GM10847 (cell line): Measurements from ENCODE around the gene EIF1AX.

Experiments
- POLR2A ChIP-seq: IDR thresholded peaks from 2 replicates; pipeline ENCODE4 v1.6.1; 2011; ENCODE audit not compliant: insufficient read length; ENCODE audit errors: extremely low read depth

EIF1AX gene

GRCh38 chrX:20139966-20140365 is 1.7 kb downstream of the EIF1AX start:
- TF ChIP-seq POLR2A, result no peak

GRCh38 chrX:20135944-20136343 is 5.7 kb downstream of the EIF1AX start:
- no peak for TF ChIP-seq POLR2A

- TF ChIP-seq POLR2A, result no peak
These were observed 9.0 kb downstream of the EIF1AX start for GRCh38 chrX:20132666-20133065.

- no peak for TF ChIP-seq POLR2A
These were observed 11.3 kb downstream of the EIF1AX start for GRCh38 chrX:20130357-20130756.

GRCh38 chrX:20129547-20129946 is 12.1 kb downstream of the EIF1AX start:
- no peak for TF ChIP-seq POLR2A

- TF ChIP-seq POLR2A, result no peak
These were observed 13.0 kb downstream of the EIF1AX start for GRCh38 chrX:20128670-20129069.

GRCh38 chrX:20124964-20125363 is 16.7 kb downstream of the EIF1AX start:
- no peak for TF ChIP-seq POLR2A

- TF ChIP-seq POLR2A, result no peak
These were observed 23.4 kb downstream of the EIF1AX start for GRCh38 chrX:20118065-20118824.

GRCh38 chrX:20116577-20117240 is 24.9 kb downstream of the EIF1AX start, which contains the start of gene MAP7D2:
MAP7D2 (minus strand) TSS chrX:20116907; CDS start chrX:20116879, 28 bp downstream.
- no peak for TF ChIP-seq POLR2A

- TF ChIP-seq POLR2A, result no peak
These were observed 25.5 kb downstream of the EIF1AX start for GRCh38 chrX:20116087-20116576.

- no peak for TF ChIP-seq POLR2A
These were observed 29.4 kb downstream of the EIF1AX start for GRCh38 chrX:20112022-20112774.

GRCh38 chrX:20111271-20111670 is 30.4 kb downstream of the EIF1AX start:
- no peak for TF ChIP-seq POLR2A

GRCh38 chrX:20101934-20102581 is 39.6 kb downstream of the EIF1AX start:
- TF ChIP-seq POLR2A, result no peak

GRCh38 chrX:20091499-20091898 is 50.1 kb downstream of the EIF1AX start:
- no peak for TF ChIP-seq POLR2A

GRCh38 chrX:20089845-20090244 is 51.8 kb downstream of the EIF1AX start:
- no peak for TF ChIP-seq POLR2A
